ENCODE results near the gene PFDN4. TPM values are rescaled to one million over a fixed set of nuclear protein-coding genes. Genes with fewer than 3 reads are reported as not detected.
A peak's percentile ranks its signal among the peaks of the same experiment; 100 is the strongest.

Gene PFDN4
- total and polyA plus RNA-seq, 2 donors (not counting 1 experiment from before 2014, with no cell fraction given) = 86.7 to 87.0 TPM

DNA sequence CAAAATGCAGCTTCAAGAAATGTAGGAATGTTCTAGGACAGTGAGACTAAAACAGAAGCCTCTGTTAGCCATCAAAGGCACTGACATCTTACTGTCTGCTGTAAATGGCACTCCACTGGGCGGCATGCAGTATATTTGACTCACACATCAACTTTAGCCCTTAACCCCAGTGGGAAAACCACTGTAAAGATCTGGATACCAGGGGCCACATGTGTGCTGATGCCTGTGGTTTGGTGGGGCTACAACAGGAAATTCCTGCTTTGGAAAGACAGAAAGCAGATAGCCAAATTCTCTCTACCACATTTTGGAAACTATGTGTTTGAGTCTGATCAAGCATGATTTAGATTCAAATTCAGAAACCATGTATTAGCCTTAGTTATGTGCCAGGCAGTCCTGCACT is 4.3 kb downstream of the PFDN4 start:
- DNase-seq (ENCODE audit: low read depth in 2 of 2) = peak; percentile 65 to 86
- Histone ChIP-seq H3K27ac (ENCODE audit: insufficient read depth, low read length) (no peak overlapping the region), H3K4me1 (ENCODE audit: control insufficient read depth, extremely low read depth, insufficient read depth, low read length) (peaks cover 7% of the 10 kb centered on the region), H3K27me3 (ENCODE audit: control insufficient read depth, insufficient read depth, low read length) (no peaks in the 10 kb centered on the region), H3K79me2 (ENCODE audit: control insufficient read depth, insufficient read depth, low read length) (peaks cover 32% of the 10 kb centered on the region), H3K9me3 (ENCODE audit: control insufficient read depth, insufficient read depth, low read depth, low read length) (no peaks in the 10 kb centered on the region), H3K9ac (ENCODE audit: insufficient read depth, low read length) (no peak overlapping the region), H4K20me1 (ENCODE audit: control insufficient read depth, extremely low read depth, insufficient read depth, low read length) (peaks cover 3% of the 10 kb centered on the region), H3K4me2 (ENCODE audit: extremely low read depth, insufficient read depth, low read length) (no peak overlapping the region), H3K36me3 (ENCODE audit: control insufficient read depth, insufficient read depth, low read length) (peaks cover under 1% of the 10 kb centered on the region), H3K4me3 (replicated peaks in 1 of 4; ENCODE audit: control extremely low read depth in 1 of 4, insufficient read depth in 1 of 4, low read depth in 3 of 4, low read length in 4 of 4) (no peak overlapping the region), H2AFZ (ENCODE audit: low read length) (no peak overlapping the region)
- no peak for TF ChIP-seq EZH2 (IDR thresholded peaks at IDR 0.05; ENCODE audit: low read length, missing control alignments)
- TF ChIP-seq, protein P1, sequence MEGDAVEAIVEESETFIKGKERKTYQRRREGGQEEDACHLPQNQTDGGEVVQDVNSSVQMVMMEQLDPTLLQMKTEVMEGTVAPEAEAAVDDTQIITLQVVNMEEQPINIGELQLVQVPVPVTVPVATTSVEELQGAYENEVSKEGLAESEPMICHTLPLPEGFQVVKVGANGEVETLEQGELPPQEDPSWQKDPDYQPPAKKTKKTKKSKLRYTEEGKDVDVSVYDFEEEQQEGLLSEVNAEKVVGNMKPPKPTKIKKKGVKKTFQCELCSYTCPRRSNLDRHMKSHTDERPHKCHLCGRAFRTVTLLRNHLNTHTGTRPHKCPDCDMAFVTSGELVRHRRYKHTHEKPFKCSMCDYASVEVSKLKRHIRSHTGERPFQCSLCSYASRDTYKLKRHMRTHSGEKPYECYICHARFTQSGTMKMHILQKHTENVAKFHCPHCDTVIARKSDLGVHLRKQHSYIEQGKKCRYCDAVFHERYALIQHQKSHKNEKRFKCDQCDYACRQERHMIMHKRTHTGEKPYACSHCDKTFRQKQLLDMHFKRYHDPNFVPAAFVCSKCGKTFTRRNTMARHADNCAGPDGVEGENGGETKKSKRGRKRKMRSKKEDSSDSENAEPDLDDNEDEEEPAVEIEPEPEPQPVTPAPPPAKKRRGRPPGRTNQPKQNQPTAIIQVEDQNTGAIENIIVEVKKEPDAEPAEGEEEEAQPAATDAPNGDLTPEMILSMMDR (conservative IDR thresholded peaks at IDR 0.05 in 1 of 2, IDR thresholded peaks at IDR 0.05 in 1 of 2; ENCODE audit: low read depth in 1 of 2, low read length in 2 of 2) = no peak

DNA sequence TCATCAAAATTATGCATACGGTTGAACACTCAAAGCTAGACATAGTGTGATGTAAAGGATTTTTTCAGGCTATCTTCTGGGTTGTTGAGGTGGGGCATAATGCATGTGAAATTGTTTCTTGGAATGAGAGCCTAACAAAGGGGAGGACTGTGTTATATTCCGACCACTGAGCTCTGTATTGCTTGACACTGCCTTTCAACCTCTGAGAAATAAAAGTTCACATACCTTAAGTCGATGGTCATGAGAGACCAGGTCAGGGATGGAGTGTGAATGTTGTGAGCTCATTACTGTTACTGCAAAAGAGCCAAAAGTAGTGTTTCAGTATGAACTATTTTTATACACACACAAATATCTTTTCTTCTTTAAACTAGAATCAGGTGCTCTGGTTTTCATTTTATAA is 5.0 kb downstream of the PFDN4 start:
- H3K4me2 ChIP-seq (ENCODE audit: extremely low read depth, insufficient read depth, low read length) = peak overlapping the region; percentile 25
- no peak overlapping the region for H3K9ac ChIP-seq (ENCODE audit: insufficient read depth, low read length)
- no peaks in the 10 kb centered on the region for H3K27me3 ChIP-seq (ENCODE audit: control insufficient read depth, insufficient read depth, low read length)
- TF ChIP-seq EZH2 (IDR thresholded peaks at IDR 0.05; ENCODE audit: low read length, missing control alignments) = no peak
- TF ChIP-seq, protein P1 (conservative IDR thresholded peaks at IDR 0.05 in 1 of 2, IDR thresholded peaks at IDR 0.05 in 1 of 2; ENCODE audit: low read depth in 1 of 2, low read length in 2 of 2) = no peak
- H3K9me3 ChIP-seq (ENCODE audit: control insufficient read depth, insufficient read depth, low read depth, low read length) = no peaks in the 10 kb centered on the region
- H4K20me1 ChIP-seq (ENCODE audit: control insufficient read depth, extremely low read depth, insufficient read depth, low read length) = peaks cover 3% of the 10 kb centered on the region
- no peak overlapping the region for H2AFZ ChIP-seq (ENCODE audit: low read length)
- H3K79me2 ChIP-seq (ENCODE audit: control insufficient read depth, insufficient read depth, low read length) = peaks cover 32% of the 10 kb centered on the region
- H3K4me3 ChIP-seq (replicated peaks in 1 of 4; ENCODE audit: control extremely low read depth in 1 of 4, insufficient read depth in 1 of 4, low read depth in 3 of 4, low read length in 4 of 4) = no peak overlapping the region
- peaks cover 7% of the 10 kb centered on the region for H3K4me1 ChIP-seq (ENCODE audit: control insufficient read depth, extremely low read depth, insufficient read depth, low read length)
- peaks cover 1% of the 10 kb centered on the region for H3K36me3 ChIP-seq (ENCODE audit: control insufficient read depth, insufficient read depth, low read length)
- H3K27ac ChIP-seq (ENCODE audit: insufficient read depth, low read length) = no peak overlapping the region
- peak in 1 of 2 donors; percentile 32 for DNase-seq (ENCODE audit: low read depth in 2 of 2)

DNA sequence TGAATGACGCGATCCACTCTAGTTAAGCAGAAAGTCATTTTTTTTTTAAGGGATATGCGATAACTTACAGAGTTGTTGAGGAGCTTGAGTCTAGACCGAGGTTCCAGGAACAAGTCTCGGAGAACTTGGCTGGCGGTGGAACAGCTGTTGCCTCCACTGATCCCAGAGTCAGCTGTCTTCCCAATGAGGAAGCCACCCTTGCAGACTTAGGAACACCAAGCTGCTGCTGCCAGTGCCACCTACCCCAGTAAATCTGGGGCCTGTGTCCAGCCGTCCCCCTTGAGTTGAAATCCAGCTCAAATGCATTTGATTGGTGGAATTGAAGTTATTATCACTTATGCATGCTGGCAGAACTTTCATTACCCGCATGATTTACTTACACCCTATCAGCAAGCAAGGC is 6.7 kb downstream of the PFDN4 start:
- peaks cover 3% of the 10 kb centered on the region for H4K20me1 ChIP-seq (ENCODE audit: control insufficient read depth, extremely low read depth, insufficient read depth, low read length)
- H3K9ac ChIP-seq (ENCODE audit: insufficient read depth, low read length) = no peak overlapping the region
- no peak overlapping the region for H2AFZ ChIP-seq (ENCODE audit: low read length)
- peaks cover 1% of the 10 kb centered on the region for H3K36me3 ChIP-seq (ENCODE audit: control insufficient read depth, insufficient read depth, low read length)
- DNase-seq (ENCODE audit: low read depth in 2 of 2) = no peak
- peaks cover 19% of the 10 kb centered on the region for H3K79me2 ChIP-seq (ENCODE audit: control insufficient read depth, insufficient read depth, low read length)
- no peak overlapping the region for H3K4me3 ChIP-seq (replicated peaks in 1 of 4; ENCODE audit: control extremely low read depth in 1 of 4, insufficient read depth in 1 of 4, low read depth in 3 of 4, low read length in 4 of 4)
- no peaks in the 10 kb centered on the region for H3K9me3 ChIP-seq (ENCODE audit: control insufficient read depth, insufficient read depth, low read depth, low read length)
- no peaks in the 10 kb centered on the region for H3K27me3 ChIP-seq (ENCODE audit: control insufficient read depth, insufficient read depth, low read length)
- no peak overlapping the region for H3K27ac ChIP-seq (ENCODE audit: insufficient read depth, low read length)
- no peak for TF ChIP-seq EZH2 (IDR thresholded peaks at IDR 0.05; ENCODE audit: low read length, missing control alignments)
- TF ChIP-seq, protein P1 (conservative IDR thresholded peaks at IDR 0.05 in 1 of 2, IDR thresholded peaks at IDR 0.05 in 1 of 2; ENCODE audit: low read depth in 1 of 2, low read length in 2 of 2) = no peak
- H3K4me2 ChIP-seq (ENCODE audit: extremely low read depth, insufficient read depth, low read length) = no peak overlapping the region
- peaks cover 7% of the 10 kb centered on the region for H3K4me1 ChIP-seq (ENCODE audit: control insufficient read depth, extremely low read depth, insufficient read depth, low read length)

Measured in fibroblast of lung (primary cell).